Measurements from ENCODE around the gene KIF18B. TPM values are rescaled to one million over a fixed set of nuclear protein-coding genes. Genes with fewer than 3 reads are reported as not detected.

Gene KIF18B
- total RNA-seq, 2 experiments from 2014 or later: 0.05 to 0.08 TPM

DNA sequence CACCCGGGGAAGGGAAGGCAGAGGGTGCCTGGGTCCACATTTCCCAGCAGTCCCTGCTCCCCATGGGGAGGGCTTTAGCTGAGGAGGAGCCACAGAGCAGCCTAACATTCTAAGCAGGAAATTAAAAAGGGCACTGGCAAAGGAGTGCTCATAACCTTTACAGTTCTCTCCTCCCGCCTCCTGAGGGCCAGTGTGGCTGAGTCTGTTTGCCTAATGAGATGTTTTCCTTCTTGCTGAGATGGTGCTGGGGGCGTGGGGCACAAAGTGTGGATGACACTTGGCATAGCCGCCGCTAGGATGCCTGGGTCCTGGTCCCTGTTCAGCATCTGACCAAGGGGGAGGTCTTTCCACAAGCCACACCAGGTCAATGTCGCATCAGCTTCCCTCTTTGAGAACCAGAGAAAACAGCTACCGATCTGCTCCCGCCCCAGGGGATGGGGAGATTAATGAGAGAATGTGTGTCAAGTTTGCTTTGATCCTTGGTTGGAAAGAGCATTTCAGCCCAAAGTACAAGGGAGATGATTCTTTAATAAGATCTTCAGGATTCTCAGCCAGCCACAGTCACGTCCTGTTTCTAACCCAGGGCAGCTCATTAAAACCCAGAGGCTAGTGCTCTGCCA is 5.8 kb downstream of the KIF18B start:
- intact Hi-C loops (cut with DNase I, micrococcal nuclease): no loop called here
- TF ChIP-seq, protein P1, sequence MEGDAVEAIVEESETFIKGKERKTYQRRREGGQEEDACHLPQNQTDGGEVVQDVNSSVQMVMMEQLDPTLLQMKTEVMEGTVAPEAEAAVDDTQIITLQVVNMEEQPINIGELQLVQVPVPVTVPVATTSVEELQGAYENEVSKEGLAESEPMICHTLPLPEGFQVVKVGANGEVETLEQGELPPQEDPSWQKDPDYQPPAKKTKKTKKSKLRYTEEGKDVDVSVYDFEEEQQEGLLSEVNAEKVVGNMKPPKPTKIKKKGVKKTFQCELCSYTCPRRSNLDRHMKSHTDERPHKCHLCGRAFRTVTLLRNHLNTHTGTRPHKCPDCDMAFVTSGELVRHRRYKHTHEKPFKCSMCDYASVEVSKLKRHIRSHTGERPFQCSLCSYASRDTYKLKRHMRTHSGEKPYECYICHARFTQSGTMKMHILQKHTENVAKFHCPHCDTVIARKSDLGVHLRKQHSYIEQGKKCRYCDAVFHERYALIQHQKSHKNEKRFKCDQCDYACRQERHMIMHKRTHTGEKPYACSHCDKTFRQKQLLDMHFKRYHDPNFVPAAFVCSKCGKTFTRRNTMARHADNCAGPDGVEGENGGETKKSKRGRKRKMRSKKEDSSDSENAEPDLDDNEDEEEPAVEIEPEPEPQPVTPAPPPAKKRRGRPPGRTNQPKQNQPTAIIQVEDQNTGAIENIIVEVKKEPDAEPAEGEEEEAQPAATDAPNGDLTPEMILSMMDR (IDR thresholded peaks at IDR 0.05): no peak
- no peak overlapping the region for H3K4me3 Mint-ChIP-seq
- POLR2A ChIA-PET: no interaction called here
- Histone ChIP-seq H3K4me1 (ENCODE audit: insufficient read depth, low read length) (peaks cover 6% of the 10 kb centered on the region), H3K9me3 (ENCODE audit: control insufficient read depth in 1 of 2, insufficient read depth in 1 of 2, low read length in 2 of 2) (no peaks in the 10 kb centered on the region), H3K27me3 (ENCODE audit: control insufficient read depth in 1 of 2, insufficient read depth in 2 of 2, low read length in 2 of 2) (no peaks in the 10 kb centered on the region), H3K4me3 (ENCODE audit: low read length) (no peak overlapping the region), H3K27ac (ENCODE audit: low read depth in 1 of 2, low read length in 2 of 2) (no peak overlapping the region), H3K36me3 (ENCODE audit: insufficient read depth, low read length) (no peaks in the 10 kb centered on the region)
- no peaks in the 10 kb centered on the region for H3K36me3 Mint-ChIP-seq (ENCODE audit: low read depth)
- H3K4me1 Mint-ChIP-seq (ENCODE audit: low read depth): no peaks in the 10 kb centered on the region
- H3K27me3 Mint-ChIP-seq: no peaks in the 10 kb centered on the region
- peak in 1 of 14 experiments; percentile 9 for DNase-seq
- CTCF ChIA-PET: interaction anchor here (0.7 kb wide), 1 partner anchor 29 kb away, joined by 3 read pairs; no protein-coding TSS in a partner anchor
- H3K9me3 Mint-ChIP-seq: peaks cover 2% of the 10 kb centered on the region
- H3K27ac Mint-ChIP-seq: no peak overlapping the region
- ATAC-seq (ENCODE audit: poor library complexity): no peak

- no peak overlapping the region for H3K27ac ChIP-seq (ENCODE audit: low read depth in 1 of 2, low read length in 2 of 2)
- no peaks in the 10 kb centered on the region for H3K4me1 Mint-ChIP-seq (ENCODE audit: low read depth)
- no peaks in the 10 kb centered on the region for H3K9me3 ChIP-seq (ENCODE audit: control insufficient read depth in 1 of 2, insufficient read depth in 1 of 2, low read length in 2 of 2)
- no peak for ATAC-seq (ENCODE audit: poor library complexity)
- H3K36me3 Mint-ChIP-seq (ENCODE audit: low read depth): no peaks in the 10 kb centered on the region
- ChIA-PET CTCF (no interaction called here), POLR2A (no interaction called here)
- H3K4me3 ChIP-seq (ENCODE audit: low read length): no peak overlapping the region
- no peak for DNase-seq
- no peak overlapping the region for H3K27ac Mint-ChIP-seq
- no peak overlapping the region for H3K4me3 Mint-ChIP-seq
- H3K27me3 Mint-ChIP-seq: no peaks in the 10 kb centered on the region
- peaks cover 2% of the 10 kb centered on the region for H3K9me3 Mint-ChIP-seq
- H3K27me3 ChIP-seq (ENCODE audit: control insufficient read depth in 1 of 2, insufficient read depth in 2 of 2, low read length in 2 of 2): no peaks in the 10 kb centered on the region
- H3K4me1 ChIP-seq (ENCODE audit: insufficient read depth, low read length): peaks cover 3% of the 10 kb centered on the region
- intact Hi-C loops (cut with DNase I, micrococcal nuclease): no loop called here
- TF ChIP-seq, protein P1 (IDR thresholded peaks at IDR 0.05): no peak
- H3K36me3 ChIP-seq (ENCODE audit: insufficient read depth, low read length): no peaks in the 10 kb centered on the region
Observed at GRCh38 chr17:44940768-44941167, 6.8 kb downstream of the KIF18B start.

DNA sequence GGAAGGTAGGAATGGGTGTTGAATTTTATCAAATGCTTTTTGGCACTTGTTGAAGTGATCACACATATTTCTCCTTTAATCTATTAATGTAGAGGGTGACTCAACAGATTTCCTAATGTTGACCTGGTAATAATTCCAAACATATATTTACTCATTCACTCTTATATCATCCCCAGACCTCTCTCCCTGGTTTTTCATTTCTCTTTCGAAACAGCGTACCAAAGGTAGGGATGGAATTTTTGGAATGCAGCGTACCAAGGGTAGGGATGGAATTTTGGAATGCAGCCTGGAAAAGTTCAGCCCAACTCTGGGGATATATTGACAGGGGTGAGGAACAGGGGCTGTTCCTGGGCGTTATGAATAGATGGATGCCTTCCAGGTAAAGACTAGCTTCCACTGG is 7.3 kb downstream of the KIF18B start:
- Mint-ChIP-seq H3K36me3 (ENCODE audit: low read depth) (no peaks in the 10 kb centered on the region), H3K4me1 (ENCODE audit: low read depth) (no peaks in the 10 kb centered on the region), H3K9me3 (peaks cover 2% of the 10 kb centered on the region), H3K27me3 (no peaks in the 10 kb centered on the region), H3K27ac (no peak overlapping the region), H3K4me3 (no peak overlapping the region)
- Histone ChIP-seq H3K36me3 (ENCODE audit: insufficient read depth, low read length) (no peaks in the 10 kb centered on the region), H3K27me3 (ENCODE audit: control insufficient read depth in 1 of 2, insufficient read depth in 2 of 2, low read length in 2 of 2) (no peaks in the 10 kb centered on the region), H3K4me1 (ENCODE audit: insufficient read depth, low read length) (peaks cover 3% of the 10 kb centered on the region), H3K27ac (ENCODE audit: low read depth in 1 of 2, low read length in 2 of 2) (no peak overlapping the region), H3K9me3 (ENCODE audit: control insufficient read depth in 1 of 2, insufficient read depth in 1 of 2, low read length in 2 of 2) (no peaks in the 10 kb centered on the region), H3K4me3 (ENCODE audit: low read length) (no peak overlapping the region)
- ChIA-PET POLR2A (no interaction called here), CTCF (no interaction called here)
- TF ChIP-seq, protein P1 (IDR thresholded peaks at IDR 0.05): no peak
- DNase-seq: no peak
- intact Hi-C loops (cut with DNase I, micrococcal nuclease): no loop called here
- no peak for ATAC-seq (ENCODE audit: poor library complexity)
